Stimulated activated CD4-positive, alpha-beta T cell treated with anti-CD3 and anti-CD28 coated beads, Interleukin-2, amount 100 ng/mL, for 4 hours (primary cell): Measurements from ENCODE around the gene SEPTIN1.
"Not testable (repeated sequence)": the region's sequence is repeated elsewhere in the genome, so short reads cannot be mapped to it uniquely, and the experiment has no call there.

Experiments used
- DNase-seq: peaks from one replicate; pipeline ENCODE4 v3.0.0-alpha.2; 2020; ENCODE audit warnings: low read depth

Gene SEPTIN1

DNA sequence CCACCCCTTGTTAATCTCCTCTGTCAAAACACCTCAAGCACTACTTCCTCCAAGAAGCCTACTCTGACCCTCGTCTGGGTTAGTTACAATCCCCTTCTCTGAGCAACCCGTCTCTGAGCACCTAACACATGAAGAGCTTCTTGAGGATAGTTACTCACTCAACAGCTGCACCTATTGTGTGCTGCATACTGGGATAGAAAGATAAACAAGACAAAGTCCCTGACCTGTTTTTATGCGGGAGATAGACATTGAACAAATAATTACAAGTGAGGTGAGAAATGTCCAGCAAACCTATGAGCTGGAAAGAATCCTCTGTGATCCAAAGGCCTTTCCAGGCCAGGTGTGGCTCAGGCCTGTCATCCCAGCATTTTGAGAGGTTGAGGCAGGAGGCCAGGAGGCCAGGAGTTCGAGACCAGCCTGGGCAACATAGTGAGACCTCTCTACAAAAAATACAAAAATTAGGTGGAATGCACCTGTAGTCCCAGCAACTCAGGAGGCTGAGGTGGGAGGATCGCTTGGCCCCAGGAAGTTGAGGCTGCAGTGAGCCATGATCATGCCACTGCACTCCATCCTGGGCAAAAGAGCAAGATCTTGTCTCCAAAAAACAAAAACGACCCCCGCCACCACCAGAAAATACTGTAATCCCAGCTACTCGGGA is 19.5 kb upstream of the SEPTIN1 start:
- DNase-seq, result no peak

DNA sequence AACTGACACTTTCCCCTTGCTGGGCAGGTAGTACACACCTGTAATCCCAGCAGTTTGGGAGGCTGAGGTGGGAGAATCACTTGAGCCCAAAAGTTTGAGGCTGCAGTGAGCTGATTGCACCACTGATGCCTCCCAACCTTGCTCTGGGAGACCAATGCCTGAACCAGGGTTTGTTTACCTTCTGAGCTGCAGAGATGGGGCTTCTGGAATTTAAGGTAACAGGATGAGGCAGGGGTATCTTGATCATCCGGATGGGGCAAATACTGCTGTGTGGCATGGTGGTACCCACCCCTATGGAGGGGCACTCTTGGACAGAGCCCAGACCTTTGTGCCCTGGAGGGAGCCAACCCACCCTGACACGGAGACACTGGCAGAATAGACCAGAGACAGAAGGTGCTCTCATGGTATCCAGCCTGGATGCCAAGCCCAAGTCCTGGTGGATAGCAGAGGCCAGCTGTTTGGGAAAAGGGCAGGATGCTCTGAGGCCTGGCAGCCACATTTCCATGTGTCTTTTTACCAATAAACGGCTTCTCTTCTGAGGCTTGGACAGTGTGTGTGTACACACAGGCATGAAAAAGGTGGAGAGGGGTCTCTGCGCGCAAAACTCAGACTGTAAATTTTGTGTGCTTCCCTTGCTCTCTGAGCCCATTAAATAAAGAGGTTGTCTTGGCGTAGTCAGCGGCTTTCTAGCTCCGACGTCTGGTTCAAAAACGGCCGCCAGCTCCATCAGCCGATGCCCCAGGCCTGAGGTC is 17.2 kb upstream of the SEPTIN1 start:
- DNase-seq, result no peak

DNA sequence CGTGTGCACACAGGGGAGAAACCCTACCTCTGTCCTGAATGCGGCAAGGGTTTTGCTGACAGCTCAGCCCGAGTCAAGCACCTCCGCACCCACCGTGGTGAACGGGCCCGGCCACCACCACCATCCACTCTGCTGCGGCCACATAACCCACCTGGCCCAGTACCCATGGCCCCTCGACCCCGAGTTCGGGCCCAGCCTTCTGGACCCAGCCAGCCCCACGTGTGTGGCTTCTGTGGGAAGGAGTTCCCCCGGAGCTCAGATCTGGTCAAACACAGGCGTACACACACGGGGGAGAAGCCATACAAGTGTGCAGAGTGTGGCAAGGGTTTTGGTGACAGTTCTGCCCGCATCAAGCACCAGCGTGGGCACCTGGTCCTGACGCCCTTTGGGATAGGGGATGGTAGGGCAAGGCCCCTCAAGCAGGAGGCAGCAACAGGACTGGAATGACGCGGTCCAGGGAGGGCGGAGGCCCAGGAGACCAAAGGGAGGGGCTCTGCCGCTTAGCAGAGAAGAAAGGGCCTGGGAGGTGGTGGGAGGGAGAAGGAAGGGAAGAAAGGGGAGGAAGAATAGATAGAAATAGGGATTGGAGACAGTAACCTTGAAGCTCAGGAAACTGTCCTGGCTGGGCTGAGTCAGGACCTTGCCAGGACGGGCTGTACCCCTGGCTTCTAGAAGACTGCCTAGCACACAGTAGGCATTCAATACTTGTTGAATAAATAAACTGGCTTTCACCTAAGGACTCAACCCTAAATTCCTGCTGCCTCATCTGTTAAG is 16.5 kb upstream of the SEPTIN1 start:
- no peak for DNase-seq

DNA sequence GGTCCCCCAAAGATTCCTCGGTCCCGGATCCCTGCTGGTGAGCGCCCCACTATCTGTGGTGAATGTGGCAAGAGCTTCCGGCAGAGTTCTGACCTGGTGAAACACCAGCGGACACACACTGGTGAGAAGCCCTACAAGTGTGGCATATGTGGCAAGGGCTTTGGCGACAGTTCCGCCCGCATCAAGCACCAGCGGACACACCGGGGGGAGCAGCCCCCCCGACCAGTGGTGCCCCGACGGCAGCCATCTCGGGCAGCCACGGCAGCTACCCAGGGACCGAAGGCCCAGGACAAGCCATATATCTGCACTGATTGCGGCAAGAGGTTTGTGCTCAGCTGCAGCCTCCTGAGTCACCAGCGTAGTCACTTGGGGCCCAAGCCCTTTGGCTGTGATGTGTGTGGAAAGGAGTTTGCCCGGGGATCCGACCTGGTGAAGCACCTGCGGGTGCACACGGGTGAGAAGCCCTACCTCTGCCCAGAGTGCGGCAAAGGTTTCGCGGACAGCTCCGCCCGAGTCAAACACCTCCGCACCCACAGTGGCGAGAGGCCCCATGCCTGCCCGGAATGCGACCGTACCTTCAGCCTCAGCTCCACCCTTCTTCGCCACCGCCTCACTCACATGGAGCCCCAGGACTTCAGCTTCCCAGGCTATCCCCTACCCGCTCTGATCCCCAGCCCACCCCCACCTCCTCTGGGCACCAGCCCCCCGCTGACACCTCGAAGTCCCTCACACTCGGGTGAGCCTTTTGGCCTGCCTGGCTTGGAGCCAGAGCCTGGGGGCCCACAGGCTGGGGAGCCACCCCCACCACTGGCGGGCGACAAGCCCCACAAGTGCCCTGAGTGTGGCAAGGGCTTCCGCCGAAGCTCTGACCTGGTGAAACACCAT is 15.7 kb upstream of the SEPTIN1 start:
- DNase-seq, result no peak

DNA sequence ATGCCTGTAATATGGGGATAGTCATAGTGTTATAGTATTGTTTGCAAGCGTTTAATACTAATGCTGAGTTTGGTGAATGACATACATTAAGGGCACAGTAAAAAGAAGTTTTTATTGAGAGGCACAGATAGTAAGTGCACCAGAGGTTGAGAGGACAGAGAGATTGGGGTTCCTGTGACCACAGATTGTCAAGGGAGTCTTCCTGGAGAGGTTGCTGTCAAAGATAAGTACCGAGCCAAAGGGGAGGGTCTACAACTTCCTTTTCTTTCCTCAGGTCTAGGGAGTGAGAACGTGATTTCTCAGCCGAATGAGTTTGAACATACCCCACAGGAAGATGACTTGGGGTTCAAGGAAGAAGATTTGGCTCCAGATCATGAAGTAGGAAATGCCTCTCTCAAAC is 14.7 kb upstream of the SEPTIN1 start:
- DNase-seq, result no peak

DNA sequence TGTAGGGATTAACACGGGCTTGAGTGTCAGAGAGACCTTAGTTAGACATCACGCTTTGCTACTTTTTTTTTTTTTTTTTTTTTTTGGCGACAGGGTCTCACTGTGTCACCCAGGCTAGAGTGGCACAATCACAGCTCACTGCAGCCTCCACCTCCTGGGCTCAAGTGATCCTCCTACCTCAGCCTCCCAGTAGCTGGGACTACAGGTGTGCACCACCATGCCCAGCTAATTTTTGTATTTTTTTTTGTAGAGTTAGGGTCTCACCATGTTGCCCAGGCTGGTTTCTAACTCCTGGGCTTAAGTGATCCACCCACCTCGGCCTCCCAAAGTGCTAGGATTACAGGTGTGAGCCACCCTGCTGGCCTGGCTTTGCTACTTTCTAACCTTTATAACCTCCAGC is 14.3 kb upstream of the SEPTIN1 start:
- DNase-seq, result not testable (repeated sequence)

DNA sequence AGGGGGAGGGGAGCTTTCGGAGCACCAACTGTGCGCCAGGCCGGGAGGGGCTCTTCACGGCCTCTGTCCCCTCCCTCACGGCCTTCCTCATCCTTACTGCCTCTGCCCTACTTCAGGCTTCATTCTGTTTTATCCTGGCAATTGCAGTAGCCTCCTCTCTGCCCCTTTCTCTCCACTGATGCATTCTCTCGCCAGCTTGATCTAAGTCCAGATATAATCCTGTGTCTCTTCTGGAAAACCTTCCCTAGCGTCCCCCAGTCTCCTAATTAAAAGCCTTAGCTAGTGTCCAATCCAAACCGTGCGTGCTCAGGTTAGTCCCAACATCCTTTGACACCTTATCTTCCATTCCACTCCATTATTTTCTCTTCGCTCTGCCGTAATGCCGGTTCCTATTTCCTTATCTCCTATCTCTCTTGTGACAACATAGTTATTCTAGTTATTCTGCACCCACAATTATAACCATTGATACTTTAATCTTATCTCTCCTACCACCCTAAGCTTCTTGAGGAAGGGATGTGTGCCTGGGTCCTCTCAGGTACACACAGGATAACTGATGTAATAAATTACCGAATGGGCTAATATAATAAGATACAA is 13.7 kb upstream of the SEPTIN1 start:
- no peak for DNase-seq

DNA sequence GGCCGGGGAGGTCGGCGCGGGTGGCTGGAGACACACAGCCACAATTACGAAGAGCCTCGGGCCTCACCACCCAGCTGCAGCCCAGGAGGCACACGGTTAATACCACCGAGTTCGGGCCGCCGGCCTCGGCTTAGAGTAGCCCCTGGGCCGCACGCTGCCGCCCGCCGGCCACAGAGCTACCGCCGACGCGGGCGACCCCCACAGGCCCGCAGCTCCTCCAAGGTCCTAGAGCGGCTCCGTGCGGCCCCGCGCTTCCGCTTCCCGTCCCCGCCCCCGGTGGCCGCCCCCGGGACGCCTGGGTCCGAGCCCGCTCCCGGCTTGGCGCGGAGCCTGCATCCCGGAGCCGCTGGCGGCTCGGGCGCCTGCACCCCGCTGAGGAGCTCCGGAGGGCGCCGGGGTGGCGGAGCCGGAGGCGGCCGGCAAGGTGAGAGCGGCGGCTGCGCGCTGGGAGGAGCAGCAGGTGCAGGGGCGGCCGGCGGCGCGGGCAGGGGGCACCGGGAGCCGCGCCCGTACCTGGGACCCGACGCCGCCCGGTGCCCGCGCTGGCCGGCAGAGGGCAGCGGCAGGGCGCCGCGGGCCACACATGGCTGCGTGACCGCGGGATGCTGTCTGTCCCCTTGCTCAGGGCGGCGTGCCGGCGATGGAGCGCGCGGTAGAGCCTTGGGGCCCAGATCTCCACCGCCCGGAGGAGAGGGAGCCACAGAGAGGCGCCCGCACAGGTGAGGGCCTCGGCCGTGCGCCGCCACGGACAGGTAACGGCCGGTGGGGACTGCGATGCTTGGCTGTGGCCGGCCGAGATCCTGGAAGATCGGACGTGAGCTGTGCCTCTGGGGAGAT is 13.0 kb upstream of the SEPTIN1 start, which contains the start of gene ZNF48:
Gene ZNF48 (plus strand): TSS at position 266 of the 837 bp plus-strand sequence. CDS start 375 bp downstream, at position 641.
- no peak for DNase-seq

DNA sequence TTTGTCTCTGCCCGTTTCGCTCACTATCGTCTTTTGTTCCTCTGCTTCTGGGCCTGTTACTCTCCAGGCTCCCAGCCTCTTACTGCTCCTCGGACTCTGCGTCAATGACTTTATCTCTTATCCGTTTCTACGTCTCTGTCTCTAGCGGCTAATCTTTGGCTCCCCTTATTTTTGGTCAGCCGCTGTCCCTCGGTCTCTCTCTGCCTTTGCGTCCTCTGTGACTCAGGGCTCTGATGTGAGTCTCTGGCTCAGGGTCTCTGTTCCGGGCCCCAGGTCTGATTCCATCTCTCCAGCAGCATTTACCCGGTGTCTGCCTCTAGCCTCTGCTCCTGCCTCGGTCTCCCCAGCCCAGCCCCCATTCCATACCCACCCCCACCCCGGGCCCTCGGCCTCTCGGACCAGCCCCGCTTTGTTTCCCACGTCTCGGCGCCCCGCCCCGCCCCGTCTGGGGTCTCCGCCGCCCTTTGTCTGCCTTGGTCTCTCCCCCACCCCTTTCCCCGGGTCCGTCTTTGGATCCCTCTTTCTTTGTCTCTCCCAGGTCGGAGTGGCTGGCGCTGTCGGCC is 12.3 kb upstream of the SEPTIN1 start:
- no peak for DNase-seq

DNA sequence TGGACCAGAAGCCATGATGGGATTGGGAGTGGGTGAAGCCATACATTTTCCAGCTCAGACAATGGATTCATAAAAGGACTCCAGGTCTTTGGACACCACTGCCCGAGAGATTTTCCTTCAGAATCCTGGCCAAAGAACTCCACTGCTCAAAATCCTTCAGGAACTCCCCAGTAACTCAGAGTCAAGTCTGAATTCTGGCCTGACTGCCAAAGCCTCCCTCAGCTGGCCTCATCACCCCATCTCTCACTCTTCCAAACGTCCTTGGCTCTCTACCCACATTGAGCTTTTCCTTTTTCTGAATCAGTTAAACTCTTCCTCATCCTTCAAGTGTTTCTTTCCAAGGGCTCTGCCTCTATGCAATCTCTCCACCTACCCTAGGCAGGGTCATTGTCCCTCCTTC is 1.2 kb upstream of the SEPTIN1 start:
- no peak for DNase-seq

DNA sequence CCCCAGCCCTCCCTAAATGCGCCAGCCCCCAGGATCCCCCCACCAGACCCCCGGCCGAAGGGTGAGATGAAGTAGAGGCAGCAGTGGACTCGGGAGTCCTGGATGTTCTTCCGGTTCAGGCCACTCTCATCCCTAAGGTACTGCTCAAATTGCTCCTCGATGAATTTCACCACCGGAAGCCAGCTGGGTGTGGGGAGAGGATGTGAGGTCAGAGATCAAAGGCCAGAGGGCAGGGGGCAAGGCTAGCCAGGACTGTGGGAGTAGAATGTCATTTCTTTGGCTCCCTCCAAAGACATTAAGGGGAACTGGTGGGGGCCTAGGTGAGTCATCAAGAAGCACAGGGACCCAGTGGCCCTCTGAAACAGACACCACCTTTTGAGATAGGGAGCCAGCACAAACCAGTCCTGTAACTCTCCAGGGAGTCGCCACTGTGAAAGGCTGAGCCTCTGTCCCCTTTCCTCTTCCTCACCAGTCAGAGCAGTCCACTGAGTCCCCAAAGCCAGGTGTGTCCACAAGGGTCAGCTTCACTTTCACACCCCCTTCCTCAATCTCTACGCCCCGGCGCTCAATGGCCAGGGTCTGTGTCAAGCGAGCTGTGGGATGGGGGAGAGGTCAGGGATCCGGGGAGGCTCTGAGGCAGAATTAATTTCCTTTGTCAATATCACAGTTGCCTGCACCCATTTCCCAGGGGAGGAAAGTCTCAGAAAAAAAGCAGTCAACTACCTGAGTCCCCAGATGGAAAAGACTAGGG is 895 bp downstream of the SEPTIN1 start:
- no peak for DNase-seq

DNA sequence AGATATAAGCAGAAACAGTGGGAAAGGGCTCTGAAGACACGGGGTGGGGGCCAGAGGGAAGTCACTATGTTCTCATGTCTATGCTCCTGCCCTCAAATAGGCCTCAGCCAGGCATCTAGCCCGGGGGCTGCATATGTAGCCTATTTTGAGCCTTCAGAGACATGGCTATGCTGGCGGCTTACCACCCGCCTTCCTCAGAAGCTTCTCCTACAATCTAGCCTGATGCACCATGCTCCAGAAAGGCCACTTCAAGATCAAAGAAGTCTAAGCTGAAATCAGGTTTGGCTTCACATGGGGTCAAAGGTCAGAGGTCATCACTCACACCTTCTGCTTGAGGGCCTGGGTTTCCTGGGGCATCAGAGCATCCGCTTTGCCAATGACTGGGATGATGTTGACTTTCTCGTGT is 1.6 kb downstream of the SEPTIN1 start:
- no peak for DNase-seq

DNA sequence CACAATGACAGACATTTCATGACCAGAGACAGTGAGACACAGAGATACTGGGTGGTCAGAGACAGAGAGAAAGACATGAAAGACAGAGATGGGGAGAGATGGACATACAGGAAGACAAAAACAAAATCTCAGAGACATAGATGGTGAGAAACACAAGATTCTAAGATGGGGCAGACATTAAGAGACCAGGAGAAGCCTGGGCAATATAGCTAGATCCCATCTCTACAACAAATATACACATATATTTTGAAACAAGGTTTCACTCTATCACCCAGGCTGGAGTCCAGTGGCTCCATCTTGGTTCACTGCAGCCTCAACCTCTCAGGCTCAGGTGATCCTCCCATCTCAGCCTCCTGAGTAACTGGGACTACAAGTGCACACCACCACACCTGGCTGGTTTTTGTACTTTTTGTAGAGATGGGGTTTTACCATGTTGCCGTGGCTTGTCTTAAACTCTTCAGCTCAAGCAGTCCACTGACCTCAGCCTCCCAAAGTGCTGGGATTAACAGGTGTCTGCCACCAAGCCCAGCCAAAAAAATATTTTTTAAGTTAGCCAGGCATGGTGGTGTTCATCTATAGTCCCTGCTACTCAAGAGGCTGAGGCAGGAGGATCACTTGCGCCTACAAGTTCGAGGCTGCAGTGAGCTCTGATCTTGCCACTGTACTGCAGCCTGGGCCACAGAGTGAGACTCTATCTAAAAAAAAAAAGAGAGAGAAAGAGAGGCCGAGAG is 2.1 kb downstream of the SEPTIN1 start:
- no peak for DNase-seq

DNA sequence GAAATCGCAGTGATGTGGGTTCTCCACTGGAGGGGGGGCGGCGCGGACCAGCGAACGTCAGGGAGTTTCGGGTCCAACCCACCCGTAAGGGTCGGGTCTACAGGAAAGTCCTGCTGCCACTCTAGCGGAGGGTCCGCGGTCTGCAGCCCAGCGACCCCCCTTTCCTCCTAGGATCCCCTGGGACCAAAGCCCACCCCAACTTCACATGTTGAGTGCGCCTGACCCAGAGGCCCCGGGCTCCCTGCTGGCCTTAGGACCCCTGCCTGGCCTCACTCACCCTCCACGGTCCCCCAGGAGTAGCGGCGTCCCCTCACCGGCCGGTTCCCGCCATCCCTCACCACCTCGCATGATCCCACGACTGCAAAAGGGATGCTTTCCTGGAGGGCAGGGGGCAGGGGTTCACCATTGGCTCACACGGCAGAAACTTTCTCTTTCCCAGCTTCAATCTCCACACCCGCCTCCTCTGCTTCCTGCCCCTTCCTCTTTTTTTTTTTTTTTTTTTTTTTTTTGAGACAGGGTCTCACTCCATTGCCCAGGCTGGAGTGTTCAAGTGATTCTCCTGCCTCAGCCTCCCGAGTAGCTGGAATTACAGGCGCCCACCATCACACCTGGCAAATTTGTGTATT is 3.1 kb downstream of the SEPTIN1 start:
- no peak for DNase-seq

DNA sequence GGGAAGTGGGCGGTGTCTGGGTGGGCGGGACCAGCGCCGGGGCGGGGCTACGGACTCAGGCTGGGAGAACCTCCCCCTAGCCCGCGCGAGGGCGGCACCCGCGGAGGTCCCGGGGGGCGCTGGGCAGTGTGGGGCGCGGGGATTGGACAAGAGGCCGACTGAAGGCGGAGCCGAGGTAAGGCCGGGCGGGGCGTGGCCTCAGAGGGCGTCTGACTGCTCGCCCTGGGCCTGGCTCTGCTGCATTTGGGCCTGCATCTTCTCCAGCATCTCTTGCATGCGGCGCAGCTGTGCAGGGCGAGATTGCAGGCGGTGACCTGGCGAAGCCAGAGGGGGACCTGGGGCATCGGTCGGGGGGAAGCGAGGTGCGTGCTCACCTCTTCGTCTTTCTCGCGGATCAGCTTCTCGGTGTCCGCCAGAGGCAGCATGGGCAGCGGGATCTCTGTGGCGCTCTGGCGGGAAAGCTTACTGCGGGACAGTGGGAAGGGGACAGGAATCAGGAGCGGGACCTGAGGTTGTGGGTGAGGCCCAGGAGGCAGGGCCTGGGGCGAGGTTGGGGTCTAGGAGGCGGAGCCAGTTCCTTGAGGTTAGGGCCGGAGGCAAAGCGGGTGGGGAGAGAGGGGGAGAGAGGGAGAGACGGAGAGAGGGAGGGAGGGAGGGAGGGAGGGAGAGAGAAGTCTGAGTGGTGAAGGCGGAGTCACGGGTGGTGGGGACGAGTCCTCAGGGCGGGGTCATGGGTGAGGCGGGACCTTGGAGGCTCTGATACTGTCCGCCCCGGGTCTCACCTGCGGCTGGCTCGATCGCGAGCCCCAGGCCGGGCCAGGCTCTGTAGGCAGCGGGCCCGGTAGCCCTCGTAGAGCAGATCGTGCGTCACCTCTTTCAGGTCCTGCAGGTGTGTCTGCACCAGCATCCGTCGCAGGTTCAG is 3.9 kb downstream of the SEPTIN1 start:
- peak; percentile 98 for DNase-seq

DNA sequence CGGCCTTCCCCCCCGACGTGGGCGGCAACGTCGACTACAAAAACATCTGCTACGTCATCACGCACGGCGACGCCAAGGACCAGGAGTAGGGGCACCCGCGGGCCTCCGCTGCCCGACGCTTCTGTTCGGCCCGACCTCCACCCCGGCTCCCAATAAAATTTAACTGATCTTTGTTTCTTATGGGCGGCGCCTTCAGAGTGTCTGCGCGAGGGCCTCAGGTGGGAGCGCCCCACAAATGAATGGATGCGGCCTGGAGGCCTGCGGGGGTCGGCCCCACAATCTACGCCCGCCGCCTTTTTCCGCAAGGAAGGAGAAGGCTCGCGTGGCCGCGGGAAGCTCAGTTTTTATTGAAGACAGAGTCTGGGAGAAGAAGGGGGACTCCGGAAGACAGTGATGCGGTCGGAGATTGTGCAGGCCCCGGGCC is 4.5 kb downstream of the SEPTIN1 start:
- DNase-seq, result peak; percentile 88
